Liver (tissue), 9 donors: ENCODE results near the gene NDUFAF2. TPM values are rescaled to one million over a fixed set of nuclear protein-coding genes. Genes with fewer than 3 reads are reported as not detected.

Experiments used
- DNase-seq: peaks from one replicate; pipeline ENCODE4 v3.0.0-alpha.2; 2017; ENCODE audit warnings: low spot score
- H3K27ac ChIP-seq, 2 donors: one replicate each; pipeline ENCODE4 v1.7.0; 2013; ENCODE audit warnings: inconsistent platforms in 2 of 2, low read length in 2 of 2, control low read depth in 1 of 2, low read depth in 1 of 2, mild to moderate bottlenecking in 1 of 2
- H3K27me3 ChIP-seq, 4 donors: one replicate each; pipeline versions ENCODE4 v1.6.1 to v1.7.0; 2013; ENCODE audit warnings: low read length in 3 of 4, inconsistent platforms in 1 of 4, mild to moderate bottlenecking in 1 of 4, moderate library complexity in 1 of 4; ENCODE audit not compliant: control insufficient read depth in 4 of 4, insufficient read depth in 4 of 4
- H3K36me3 ChIP-seq, 4 donors: one replicate each; pipeline versions ENCODE4 v1.6.1 to v1.7.0; 2013; ENCODE audit warnings: low read length in 3 of 4, mild to moderate bottlenecking in 3 of 4, low read depth in 1 of 4, moderate library complexity in 1 of 4; ENCODE audit not compliant: control insufficient read depth in 4 of 4, insufficient read depth in 3 of 4
- H3K4me1 ChIP-seq, 4 donors: one replicate each; pipeline versions ENCODE4 v1.6.1 to v1.7.0; 2013; ENCODE audit warnings: low read length in 3 of 4, mild to moderate bottlenecking in 3 of 4, moderate library complexity in 1 of 4; ENCODE audit not compliant: control insufficient read depth in 4 of 4, insufficient read depth in 4 of 4
- H3K4me3 ChIP-seq, 3 donors: one replicate each; pipeline versions ENCODE4 v1.6.1 to v1.7.0; 2013; ENCODE audit warnings: low read length in 3 of 3, control low read depth in 1 of 3, low read depth in 1 of 3, mild to moderate bottlenecking in 1 of 3
- H3K9ac ChIP-seq, 2 donors: one replicate each; pipeline ENCODE4 v1.7.0; 2013; ENCODE audit warnings: low read length in 2 of 2, mild to moderate bottlenecking in 2 of 2, moderate library complexity in 2 of 2, control low read depth in 1 of 2, low read depth in 1 of 2
- H3K9me3 ChIP-seq, 4 donors: one replicate each; pipeline versions ENCODE4 v1.6.1 to v1.7.0; 2013; ENCODE audit warnings: low read length in 3 of 4; ENCODE audit not compliant: control insufficient read depth in 4 of 4
- FOXA1 ChIP-seq: IDR thresholded peaks from 2 replicates; pipeline ENCODE4 v1.6.1; 2016; ENCODE audit warnings: antibody characterized with exemption
- GABPA ChIP-seq, 2 donors: IDR thresholded peaks in 1 of 2; conservative IDR thresholded peaks in 1 of 2; 2 replicates each; pipeline ENCODE4 v1.6.1; 2016; ENCODE audit warnings: antibody characterized with exemption in 2 of 2, mild to moderate bottlenecking in 1 of 2, moderate library complexity in 1 of 2
- HNF4A ChIP-seq, 2 donors: conservative IDR thresholded peaks; 2 replicates each; pipeline ENCODE4 v1.6.1; 2016; ENCODE audit warnings: antibody characterized with exemption in 2 of 2, mild to moderate bottlenecking in 2 of 2
- HNF4G ChIP-seq: IDR thresholded peaks from 2 replicates; pipeline ENCODE4 v1.6.1; 2016; ENCODE audit warnings: antibody characterized with exemption
- JUND ChIP-seq, 2 donors: IDR thresholded peaks; 2 replicates each; pipeline ENCODE4 v1.6.1; 2016; ENCODE audit warnings: antibody characterized with exemption in 2 of 2
- NR2F2 ChIP-seq: IDR thresholded peaks from 2 replicates; pipeline ENCODE4 v1.6.1; 2016; ENCODE audit warnings: antibody characterized with exemption
- RAD21 ChIP-seq, 2 donors: IDR thresholded peaks; 2 replicates each; pipeline ENCODE4 v1.6.1; 2016; ENCODE audit warnings: antibody characterized with exemption in 2 of 2, mild to moderate bottlenecking in 2 of 2
- RXRA ChIP-seq, 2 donors: IDR thresholded peaks; 2 replicates each; pipeline ENCODE4 v1.6.1; 2017 to 2018; ENCODE audit warnings: antibody characterized with exemption in 2 of 2, mild to moderate bottlenecking in 1 of 2
- TAF1 ChIP-seq: conservative IDR thresholded peaks from 2 replicates; pipeline ENCODE4 v1.6.1; 2016; ENCODE audit warnings: antibody characterized with exemption, mild to moderate bottlenecking
- WGBS: extraction: QIAGEN DNeasy Blood & Tissue Kit; methylation state at CpG from one replicate; pipeline ENCODE4 v1.1.7; 2013; 5-methylcytosine and 5-hydroxymethylcytosine counted together
- polyA plus RNA-seq, 2 donors: library from polyadenylated mRNA; stranded (reverse) in 1 of 2; unstranded in 1 of 2; fragments of 200-250 nt in 1 of 2; fragments of >200 nt in 1 of 2; fragmentation: Nextera tagmentation in 1 of 2; extraction: Ambion mirVana in 1 of 2; gene quantifications; one replicate each; pipeline versions ENCODE4 v1.2.1 to v1.2.3, GENCODE V29; 2013 to 2015
- total RNA-seq, 2 donors: library from RNA; depleted of rRNA; stranded (reverse); fragments of >200 nt; gene quantifications; one replicate each; pipeline ENCODE4 v1.2.3, GENCODE V29; 2014
- TF ChIP-seq, protein P1 (sequence below): IDR thresholded peaks from 2 replicates; pipeline ENCODE4 v1.6.1; 2016; ENCODE audit warnings: antibody characterized with exemption
- TF ChIP-seq, protein P2 (sequence below): IDR thresholded peaks from 2 replicates; pipeline ENCODE4 v1.6.1; 2016; ENCODE audit warnings: antibody characterized with exemption
- TF ChIP-seq, protein P3 (sequence below): IDR thresholded peaks from 2 replicates; pipeline ENCODE4 v1.6.1; 2016; ENCODE audit warnings: antibody characterized with exemption
- TF ChIP-seq, protein P4 (sequence below): fragments of 150-350 bp; IDR thresholded peaks from 2 replicates; pipeline ENCODE4 v1.5.1; 2017; ENCODE audit warnings: improper control_type of control experiment, low read depth, low read length; ENCODE audit not compliant: missing input control
- donor health status: healthy.
- donor health status: healthy.
- donor health status: healthy.
- donor health status: healthy.
- donor health status: healthy.

Gene NDUFAF2
- total and polyA plus RNA-seq, 4 donors: 4.3 to 21.3 (median 12.5) TPM

DNA sequence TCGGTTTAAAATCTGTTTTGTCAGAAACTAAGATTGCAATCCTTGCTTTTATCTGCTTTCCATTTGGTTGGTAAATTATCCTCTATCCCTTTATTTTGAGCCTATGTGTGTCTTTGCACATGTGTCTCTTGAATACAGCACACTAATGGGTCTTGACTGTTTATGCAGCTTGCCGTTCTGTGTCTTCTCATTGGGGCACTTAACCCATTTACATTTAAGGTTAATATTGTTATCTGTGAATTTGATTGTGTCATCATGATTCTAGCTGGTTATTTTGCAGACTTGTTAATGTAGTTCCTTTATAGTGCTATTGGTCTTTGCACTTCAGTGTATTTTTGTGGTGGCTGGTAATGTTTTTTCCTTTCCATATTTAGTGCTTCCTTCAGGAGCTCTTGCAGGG is 253.6 kb downstream of the NDUFAF2 start:
- H3K9me3 ChIP-seq: no peaks in the 10 kb centered on the region
- H3K9ac ChIP-seq: no peak overlapping the region
- H3K27ac ChIP-seq: no peak overlapping the region
- H3K36me3 ChIP-seq: no peaks in the 10 kb centered on the region
- no peak overlapping the region for H3K4me3 ChIP-seq
- no peak for DNase-seq
- no peaks in the 10 kb centered on the region for H3K4me1 ChIP-seq
- TF ChIP-seq HNF4A (conservative IDR thresholded peaks at IDR 0.05) (no peak), RXRA (IDR thresholded peaks at IDR 0.05) (no peak), NR2F2 (no peak), GABPA (IDR thresholded peaks at IDR 0.05 in 1 of 2, conservative IDR thresholded peaks at IDR 0.05 in 1 of 2) (no peak)
- TF ChIP-seq, protein P1, sequence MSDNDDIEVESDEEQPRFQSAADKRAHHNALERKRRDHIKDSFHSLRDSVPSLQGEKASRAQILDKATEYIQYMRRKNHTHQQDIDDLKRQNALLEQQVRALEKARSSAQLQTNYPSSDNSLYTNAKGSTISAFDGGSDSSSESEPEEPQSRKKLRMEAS: no peak
- TF ChIP-seq, protein P2, sequence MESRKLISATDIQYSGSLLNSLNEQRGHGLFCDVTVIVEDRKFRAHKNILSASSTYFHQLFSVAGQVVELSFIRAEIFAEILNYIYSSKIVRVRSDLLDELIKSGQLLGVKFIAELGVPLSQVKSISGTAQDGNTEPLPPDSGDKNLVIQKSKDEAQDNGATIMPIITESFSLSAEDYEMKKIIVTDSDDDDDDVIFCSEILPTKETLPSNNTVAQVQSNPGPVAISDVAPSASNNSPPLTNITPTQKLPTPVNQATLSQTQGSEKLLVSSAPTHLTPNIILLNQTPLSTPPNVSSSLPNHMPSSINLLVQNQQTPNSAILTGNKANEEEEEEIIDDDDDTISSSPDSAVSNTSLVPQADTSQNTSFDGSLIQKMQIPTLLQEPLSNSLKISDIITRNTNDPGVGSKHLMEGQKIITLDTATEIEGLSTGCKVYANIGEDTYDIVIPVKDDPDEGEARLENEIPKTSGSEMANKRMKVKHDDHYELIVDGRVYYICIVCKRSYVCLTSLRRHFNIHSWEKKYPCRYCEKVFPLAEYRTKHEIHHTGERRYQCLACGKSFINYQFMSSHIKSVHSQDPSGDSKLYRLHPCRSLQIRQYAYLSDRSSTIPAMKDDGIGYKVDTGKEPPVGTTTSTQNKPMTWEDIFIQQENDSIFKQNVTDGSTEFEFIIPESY: no peak
- TF ChIP-seq, protein P3, sequence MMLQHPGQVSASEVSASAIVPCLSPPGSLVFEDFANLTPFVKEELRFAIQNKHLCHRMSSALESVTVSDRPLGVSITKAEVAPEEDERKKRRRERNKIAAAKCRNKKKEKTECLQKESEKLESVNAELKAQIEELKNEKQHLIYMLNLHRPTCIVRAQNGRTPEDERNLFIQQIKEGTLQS: no peak
- H3K27me3 ChIP-seq: no peaks in the 10 kb centered on the region
- 92% methylated on average over 2 of the region's 2 CpGs for WGBS

DNA sequence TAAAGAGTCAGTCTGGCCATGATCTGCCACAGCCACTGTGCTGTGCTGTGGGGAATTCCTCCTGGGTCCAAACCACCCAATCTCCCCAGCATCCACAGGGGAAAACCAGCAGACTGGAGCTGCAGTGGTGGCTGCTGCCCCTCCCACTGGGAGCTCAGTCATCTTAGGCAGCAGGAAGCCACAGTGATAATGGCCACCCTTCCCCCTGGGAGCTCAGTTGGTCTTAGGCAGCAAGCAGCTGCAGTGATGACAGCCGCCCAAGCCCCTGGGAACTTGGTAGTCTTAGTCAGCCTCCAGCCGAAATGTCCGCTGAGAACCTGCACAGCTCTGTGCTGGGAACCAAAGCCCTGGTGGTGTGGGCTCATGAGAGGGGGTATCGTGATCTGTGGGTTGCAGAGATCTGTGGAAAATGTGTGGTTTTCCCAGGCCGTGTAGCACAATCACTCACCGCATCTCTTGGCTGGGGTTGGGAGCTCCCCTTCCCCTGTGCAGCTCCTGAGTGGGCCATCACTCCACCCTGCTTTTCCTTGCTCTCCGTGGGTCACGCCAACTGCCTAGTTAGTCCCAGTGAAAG is 255.7 kb downstream of the NDUFAF2 start:
- no peak overlapping the region for H3K9ac ChIP-seq
- no peaks in the 10 kb centered on the region for H3K36me3 ChIP-seq
- no peaks in the 10 kb centered on the region for H3K4me1 ChIP-seq
- no peaks in the 10 kb centered on the region for H3K27me3 ChIP-seq
- no peak overlapping the region for H3K27ac ChIP-seq
- no peaks in the 10 kb centered on the region for H3K9me3 ChIP-seq
- no peak for DNase-seq
- WGBS: 89% methylated on average over 8 of the region's 8 CpGs
- no peak for TF ChIP-seq HNF4A (conservative IDR thresholded peaks at IDR 0.05)
- TF ChIP-seq JUND (IDR thresholded peaks at IDR 0.05): no peak
- no peak overlapping the region for H3K4me3 ChIP-seq

DNA sequence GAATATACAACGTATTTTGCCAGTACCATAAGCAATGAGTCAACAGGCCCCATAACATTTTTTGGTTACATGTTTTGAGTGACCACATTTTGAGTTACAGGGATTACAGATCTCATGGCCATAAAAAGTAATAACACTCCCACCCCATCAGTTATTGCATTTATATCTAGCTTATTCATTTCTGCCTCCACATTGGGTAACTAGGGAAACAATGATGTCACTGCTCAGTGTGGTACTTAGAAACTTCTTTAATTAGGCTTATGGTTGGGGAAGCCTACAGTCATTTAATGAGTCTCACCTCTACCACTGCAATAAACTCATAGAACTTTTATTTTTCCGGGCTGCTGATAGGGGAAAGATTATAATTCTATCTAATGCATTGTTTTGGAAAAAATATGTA is 257.2 kb downstream of the NDUFAF2 start:
- no peak for TF ChIP-seq NR2F2
- TF ChIP-seq JUND (IDR thresholded peaks at IDR 0.05): no peak
- no peak for TF ChIP-seq HNF4A (conservative IDR thresholded peaks at IDR 0.05)
- TF ChIP-seq HNF4G: no peak
- no peak for TF ChIP-seq FOXA1
- TF ChIP-seq, protein P4, sequence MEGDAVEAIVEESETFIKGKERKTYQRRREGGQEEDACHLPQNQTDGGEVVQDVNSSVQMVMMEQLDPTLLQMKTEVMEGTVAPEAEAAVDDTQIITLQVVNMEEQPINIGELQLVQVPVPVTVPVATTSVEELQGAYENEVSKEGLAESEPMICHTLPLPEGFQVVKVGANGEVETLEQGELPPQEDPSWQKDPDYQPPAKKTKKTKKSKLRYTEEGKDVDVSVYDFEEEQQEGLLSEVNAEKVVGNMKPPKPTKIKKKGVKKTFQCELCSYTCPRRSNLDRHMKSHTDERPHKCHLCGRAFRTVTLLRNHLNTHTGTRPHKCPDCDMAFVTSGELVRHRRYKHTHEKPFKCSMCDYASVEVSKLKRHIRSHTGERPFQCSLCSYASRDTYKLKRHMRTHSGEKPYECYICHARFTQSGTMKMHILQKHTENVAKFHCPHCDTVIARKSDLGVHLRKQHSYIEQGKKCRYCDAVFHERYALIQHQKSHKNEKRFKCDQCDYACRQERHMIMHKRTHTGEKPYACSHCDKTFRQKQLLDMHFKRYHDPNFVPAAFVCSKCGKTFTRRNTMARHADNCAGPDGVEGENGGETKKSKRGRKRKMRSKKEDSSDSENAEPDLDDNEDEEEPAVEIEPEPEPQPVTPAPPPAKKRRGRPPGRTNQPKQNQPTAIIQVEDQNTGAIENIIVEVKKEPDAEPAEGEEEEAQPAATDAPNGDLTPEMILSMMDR: no peak
- TF ChIP-seq TAF1: no peak
- TF ChIP-seq, protein P1: no peak
- no peak for TF ChIP-seq RAD21 (IDR thresholded peaks at IDR 0.05)
- Histone ChIP-seq H3K36me3 (no peaks in the 10 kb centered on the region), H3K9me3 (no peaks in the 10 kb centered on the region), H3K27me3 (no peaks in the 10 kb centered on the region), H3K4me1 (no peaks in the 10 kb centered on the region), H3K4me3 (no peak overlapping the region), H3K27ac (no peak overlapping the region), H3K9ac (no peak overlapping the region)
- 82% methylated on average over 2 of the region's 2 CpGs for WGBS
- no peak for DNase-seq

Other genes starting within 250 kb of the NDUFAF2 start
- 10 to 100 TPM in 1 of 2 donors, under 1 TPM in 1; 0.17 to 26.3 TPM for gene DEPDC1B, start 245.0 kb upstream of the NDUFAF2 start, total RNA-seq
- gene DEPDC1B, start 245.0 kb upstream of the NDUFAF2 start, polyA plus RNA-seq: under 1 TPM; 0.48 to 0.56 TPM
- 1 to 10 TPM; 1.1 to 2.3 TPM for gene ELOVL7, start 100.9 kb upstream of the NDUFAF2 start, total RNA-seq
- under 1 TPM; 0.21 to 0.43 TPM for gene ELOVL7, start 100.9 kb upstream of the NDUFAF2 start, polyA plus RNA-seq
- gene ERCC8, start 135 bp upstream of the NDUFAF2 start, total RNA-seq: 10 to 100 TPM in 1 of 2 donors, 1 to 10 TPM in 1; 8.3 to 14.5 TPM
- 1 to 10 TPM; 2.6 to 4.1 TPM for gene ERCC8, start 135 bp upstream of the NDUFAF2 start, polyA plus RNA-seq
- gene SMIM15, start 217.3 kb downstream of the NDUFAF2 start, total RNA-seq: 10 to 100 TPM; 20.1 to 31.2 TPM
- gene SMIM15, start 217.3 kb downstream of the NDUFAF2 start, polyA plus RNA-seq: 10 to 100 TPM; 21.9 to 26.8 TPM